Activated CD4-positive, alpha-beta T cell treated with anti-CD3 and anti-CD28 coated beads for 24 hours (primary cell): ENCODE data around the gene CLDN24.

Experiments used
- DNase-seq, 2 donors: peaks; one replicate each; pipeline ENCODE4 v3.0.0-alpha.2; 2020; ENCODE audit warnings: low read depth in 2 of 2

Gene CLDN24

DNA sequence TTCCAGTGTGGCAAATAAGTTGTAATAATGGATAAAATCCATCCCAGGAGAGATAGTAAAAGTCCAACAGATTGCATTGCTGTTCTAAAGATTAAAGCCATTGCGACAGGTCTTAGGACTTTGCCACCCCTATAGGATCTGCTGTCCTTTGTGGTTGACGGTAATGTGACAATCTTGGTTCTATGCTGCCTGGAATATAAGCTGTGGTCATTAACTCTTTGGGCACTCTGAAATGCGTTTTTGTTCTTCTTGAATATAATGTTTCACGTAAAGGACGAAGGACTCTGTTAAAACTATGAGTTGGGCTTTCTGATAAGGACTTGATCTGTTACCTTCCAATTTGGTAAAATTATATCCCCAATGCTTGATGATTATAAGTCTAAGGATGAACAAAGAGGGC is at the start of gene CLDN24:
TSS of gene CLDN24 (minus strand) at position 101 of the 400 bp plus-strand sequence. CDS start at position 101, 0 bp downstream.
- no peak for DNase-seq

DNA sequence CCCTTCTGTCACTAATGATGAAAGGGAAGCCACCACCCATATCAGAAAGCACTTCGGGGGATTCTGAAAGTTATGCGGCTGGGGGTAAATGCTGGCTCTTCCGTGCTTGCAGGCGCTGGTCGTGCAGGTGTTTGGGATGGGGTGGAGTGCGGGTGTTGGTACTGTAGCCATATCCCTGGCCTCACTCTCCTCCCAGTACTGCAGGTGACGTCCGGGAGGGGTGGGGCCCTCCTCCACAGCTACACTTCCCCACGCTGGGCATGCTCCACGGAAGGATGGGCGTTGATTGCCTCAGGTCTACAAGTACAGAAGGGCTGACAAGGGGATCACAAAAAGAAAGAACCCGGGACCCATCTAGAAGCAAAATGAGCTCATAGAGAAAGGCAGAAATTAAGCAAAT is 48.6 kb upstream of the CLDN24 start:
- no peak for DNase-seq

GRCh38 chr4:183369073-183369472 is 46.8 kb upstream of the CLDN24 start:
- no peak for DNase-seq

- no peak for DNase-seq
Measured at GRCh38 chr4:183366206-183366835, 44.1 kb upstream of the CLDN24 start.

- DNase-seq: no peak
Measured at GRCh38 chr4:183364025-183364424, 41.8 kb upstream of the CLDN24 start.

- DNase-seq: no peak
Measured at GRCh38 chr4:183362916-183363542, 40.8 kb upstream of the CLDN24 start.

DNA sequence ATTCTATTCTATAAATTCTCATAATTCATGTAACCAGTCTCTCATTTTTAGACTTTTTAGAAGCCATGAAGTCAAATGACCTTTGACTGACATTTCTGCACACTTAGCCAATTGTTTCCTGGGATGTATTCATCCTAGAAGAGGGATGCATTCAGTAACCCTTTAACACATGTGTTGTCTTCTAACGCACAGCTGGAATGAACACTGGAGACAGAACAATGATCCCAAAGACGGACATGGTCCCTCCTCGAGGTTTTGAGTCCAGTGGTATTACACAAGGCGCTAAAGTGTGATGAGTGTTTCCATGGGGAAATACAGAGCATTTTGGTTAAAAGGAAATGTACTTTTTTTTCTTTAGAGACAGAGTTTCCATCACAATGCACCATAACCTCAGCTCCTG is 39.8 kb upstream of the CLDN24 start:
- no peak for DNase-seq

GRCh38 chr4:183360161-183360919 is 38.1 kb upstream of the CLDN24 start:
- DNase-seq: no peak

DNA sequence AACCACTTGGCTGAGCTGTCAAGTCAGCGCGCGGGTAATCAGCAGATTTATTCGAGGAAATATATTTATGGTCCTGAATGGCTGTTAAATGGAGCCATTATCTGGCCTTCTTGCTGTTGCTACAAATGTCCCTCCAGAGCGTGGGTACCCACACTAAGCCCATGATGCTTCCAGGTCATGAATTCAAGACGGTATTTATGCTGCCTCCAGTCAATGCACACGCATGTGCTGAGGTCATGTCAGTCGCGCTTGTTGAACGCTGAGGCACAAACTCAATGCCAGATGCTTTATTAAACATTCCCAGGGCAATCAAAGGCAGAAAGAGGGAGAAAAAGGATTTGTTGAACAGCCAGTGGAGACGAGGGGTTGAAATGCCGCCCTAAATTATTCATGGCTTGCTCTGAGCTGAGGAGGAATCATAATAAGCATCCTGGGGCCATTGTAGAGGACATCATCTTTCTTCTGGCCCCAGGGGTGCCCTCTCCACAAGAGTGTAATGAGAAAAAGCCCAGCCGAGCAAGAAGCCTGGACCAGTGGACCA is 36.1 kb upstream of the CLDN24 start:
- no peak for DNase-seq

- no peak for DNase-seq
Measured at GRCh38 chr4:183356931-183357675, 34.9 kb upstream of the CLDN24 start.

- DNase-seq: no peak
Measured at GRCh38 chr4:183356173-183356830, 34.1 kb upstream of the CLDN24 start.

GRCh38 chr4:183355405-183355804 is 33.2 kb upstream of the CLDN24 start:
- DNase-seq: no peak

DNA sequence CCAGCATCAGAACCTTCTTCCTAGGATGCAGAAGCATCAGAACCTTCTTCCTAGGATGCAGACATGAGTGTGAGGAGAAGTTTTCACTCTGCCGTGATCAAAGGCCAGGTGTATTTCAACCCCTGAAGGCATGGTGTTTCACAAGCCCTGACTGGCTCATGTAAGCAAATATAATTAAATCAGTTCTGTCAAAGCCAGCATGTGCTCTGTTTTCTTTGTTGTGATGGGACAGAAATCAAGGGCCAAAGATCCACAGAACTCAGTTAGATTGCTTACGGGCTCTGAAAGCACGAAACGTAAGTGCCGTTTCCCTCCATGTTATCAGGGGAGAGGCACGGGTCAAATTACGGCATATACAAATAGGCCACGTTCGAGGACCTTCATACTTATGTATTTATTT is 32.0 kb upstream of the CLDN24 start:
- no peak for DNase-seq

- no peak for DNase-seq
Measured at GRCh38 chr4:183353557-183353956, 31.3 kb upstream of the CLDN24 start.

GRCh38 chr4:183352546-183352945 is 30.3 kb upstream of the CLDN24 start:
- DNase-seq: no peak

- DNase-seq: no peak
Measured at GRCh38 chr4:183350317-183351071, 28.3 kb upstream of the CLDN24 start.

DNA sequence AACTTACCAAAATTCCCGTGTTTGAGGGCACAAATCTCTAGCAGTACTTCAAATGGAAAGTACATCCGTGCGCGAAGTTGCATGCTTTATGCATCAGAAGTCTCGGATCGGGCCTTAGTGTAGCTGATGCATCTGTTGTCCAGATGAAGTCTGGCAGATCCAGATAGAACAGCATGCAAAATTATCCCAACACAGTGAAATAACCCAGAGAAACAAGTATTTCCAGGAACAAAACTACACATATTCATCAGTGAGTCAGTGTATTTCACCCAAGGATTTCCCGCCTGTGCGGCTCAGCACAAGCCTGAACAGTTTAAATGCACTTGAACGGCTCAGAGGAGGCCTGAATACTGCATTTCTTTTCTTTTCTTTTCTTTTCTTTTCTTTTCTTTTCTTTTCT is 27.4 kb upstream of the CLDN24 start:
- no peak for DNase-seq

DNA sequence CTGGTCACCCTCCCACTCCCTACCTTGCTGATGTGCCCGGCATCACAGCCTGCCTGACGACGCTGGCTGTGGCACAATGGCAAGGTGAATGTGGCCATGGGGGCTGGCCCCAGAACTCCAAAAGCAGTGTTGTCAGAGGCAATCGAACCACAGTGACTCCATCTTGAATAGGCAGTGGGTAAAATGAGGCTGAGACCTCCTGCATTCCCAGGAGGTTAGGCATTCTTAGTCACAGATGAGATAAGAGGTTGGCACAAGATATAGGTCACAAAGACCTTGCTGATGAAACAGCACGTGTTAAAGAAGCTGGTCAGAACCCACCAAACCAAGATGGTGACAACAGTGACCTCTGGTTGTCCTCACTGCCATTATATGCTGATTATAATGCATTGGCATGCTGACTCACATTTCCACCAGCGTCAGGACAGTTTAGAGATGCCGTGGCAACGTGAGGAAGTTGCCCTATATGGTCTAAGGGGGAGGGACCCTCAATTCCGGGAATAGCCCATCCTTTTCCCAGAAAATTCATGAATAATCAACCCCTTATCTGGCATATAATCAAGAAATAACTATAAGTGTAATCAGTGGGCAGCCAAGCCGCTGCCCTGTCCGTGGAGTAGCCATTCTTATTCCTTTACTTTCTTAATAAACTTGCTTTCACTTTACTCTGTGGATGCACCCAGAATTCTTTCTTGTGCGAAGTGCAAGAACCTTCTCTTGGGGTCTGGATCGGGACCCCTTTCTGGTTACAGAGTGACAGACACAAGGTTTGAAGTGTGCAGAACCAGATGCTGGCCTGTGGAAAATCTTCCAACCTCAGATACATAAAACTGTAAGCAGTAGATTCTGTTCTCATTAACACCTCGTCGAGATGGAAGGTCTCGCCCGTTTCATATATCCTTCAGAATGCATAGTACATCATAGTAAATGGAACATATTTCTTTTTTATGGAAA is 26.8 kb upstream of the CLDN24 start:
- DNase-seq: peak; percentile 8 to 12

GRCh38 chr4:183348136-183348535 is 25.9 kb upstream of the CLDN24 start:
- no peak for DNase-seq

GRCh38 chr4:183347566-183347965 is 25.3 kb upstream of the CLDN24 start:
- DNase-seq: no peak
